GM19240 (cell line): Measurements from ENCODE around the gene M6PR.

Experiments used
- DNase-seq: peaks from one replicate; pipeline ENCODE4 v3.0.0; 2011; ENCODE audit warnings: low spot score; ENCODE audit not compliant: insufficient read length

M6PR gene

DNA sequence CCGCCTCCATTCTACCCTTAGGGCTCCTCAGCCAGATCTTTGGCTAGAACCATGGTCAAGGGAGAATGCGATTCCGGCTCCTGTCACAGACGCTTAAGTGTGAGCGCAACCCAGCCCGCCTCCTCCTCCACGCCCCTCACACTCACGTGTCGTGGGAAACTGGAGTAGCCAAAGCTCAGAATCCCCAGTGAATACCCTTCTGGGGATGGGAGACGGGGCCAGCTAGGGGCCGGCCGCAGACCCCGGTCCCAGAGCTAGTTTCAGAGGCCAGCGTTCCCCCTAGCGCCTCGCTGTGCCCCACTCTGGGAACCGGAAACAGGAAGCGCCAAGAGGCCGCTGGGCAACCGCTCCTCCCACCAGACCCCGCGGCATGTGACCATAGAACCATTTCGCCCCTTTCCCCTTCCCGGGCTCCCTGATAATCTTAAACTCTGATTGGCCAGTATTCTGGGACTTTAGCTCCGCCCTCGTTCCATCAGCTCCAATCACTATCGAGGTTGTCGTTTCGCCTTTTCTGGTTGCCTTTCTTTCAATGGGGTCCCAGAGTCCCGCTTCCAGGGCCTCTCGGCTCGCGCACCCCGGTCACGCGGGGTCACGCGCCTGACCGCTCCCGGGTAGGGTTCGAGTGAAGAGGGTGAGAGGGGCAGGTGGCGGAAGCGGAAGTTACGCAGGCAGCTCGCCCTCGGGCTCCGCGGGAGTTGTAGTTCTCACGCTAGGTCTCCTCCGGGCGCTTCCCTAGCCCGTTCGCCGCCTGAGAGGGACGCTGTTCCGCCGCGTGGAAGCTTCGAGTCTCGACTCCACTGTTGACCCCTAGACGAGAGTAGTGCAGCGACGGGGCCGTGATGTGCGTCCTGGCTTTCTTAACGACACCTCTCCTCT lies at the start of gene M6PR:
Gene M6PR, minus strand, starts transcription at position 304 of the 879 bp plus-strand sequence. CDS start 3,241 bp downstream, outside the sequence.
- peak; percentile 85 for DNase-seq

GRCh38 chr12:8996682-8997405 lies 47.4 kb upstream of the M6PR start:
- DNase-seq = peak; percentile 20

- no peak for DNase-seq
These were observed 45.8 kb upstream of the M6PR start for GRCh38 chr12:8995021-8995775.

- DNase-seq = no peak
These were observed 44.4 kb upstream of the M6PR start for GRCh38 chr12:8993827-8994226.

GRCh38 chr12:8991371-8992345 lies 42.2 kb upstream of the M6PR start:
- no peak for DNase-seq

GRCh38 chr12:8989413-8989812 lies 40.0 kb upstream of the M6PR start, which contains the start of gene KLRG1:
Gene KLRG1, plus strand, starts transcription at chr12:8989546. Its CDS starts 90 bp downstream, at chr12:8989636.
- DNase-seq = no peak

DNA sequence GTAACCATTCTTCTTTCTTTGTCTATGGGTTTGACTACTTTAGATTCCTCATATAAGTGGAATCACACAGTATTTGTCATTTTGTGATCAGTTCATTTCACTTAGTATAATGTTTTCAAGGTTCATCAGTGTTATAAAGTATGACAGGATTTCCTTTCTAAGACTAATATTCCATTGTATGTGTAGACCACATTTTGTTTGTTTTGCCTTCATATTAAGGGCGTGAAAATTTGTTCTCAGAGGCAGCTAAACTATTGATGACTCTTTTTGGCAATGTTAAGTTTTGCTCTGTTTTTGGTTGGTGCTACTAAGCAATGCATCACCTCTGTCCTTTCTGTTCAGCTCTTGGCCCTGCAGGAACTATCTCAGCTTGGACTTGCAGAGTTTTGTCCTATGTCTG lies 38.2 kb upstream of the M6PR start:
- DNase-seq = no peak

GRCh38 chr12:8987163-8987562 lies 37.7 kb upstream of the M6PR start:
- DNase-seq = no peak

- DNase-seq = no peak
These were observed 35.8 kb upstream of the M6PR start for GRCh38 chr12:8985213-8985754.

DNA sequence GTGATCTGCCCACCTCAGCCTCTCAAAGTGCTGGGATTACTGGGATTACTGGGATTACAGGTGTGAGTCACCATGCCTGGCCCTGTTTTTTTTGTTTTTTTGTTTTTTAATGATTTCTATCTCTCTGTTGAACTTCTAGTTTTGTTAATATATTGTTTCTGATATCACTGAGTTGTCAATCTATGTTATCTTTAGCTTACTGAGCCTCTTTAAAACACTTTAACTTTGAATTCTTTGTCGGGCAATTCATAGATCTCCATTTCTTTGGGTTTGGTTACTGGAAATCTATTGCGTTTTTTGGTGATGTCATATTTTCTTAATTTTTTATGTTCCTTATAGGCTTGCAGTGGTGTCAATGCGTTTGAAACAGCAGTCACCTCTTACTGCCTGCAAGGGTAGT lies 30.7 kb upstream of the M6PR start:
- no peak for DNase-seq

GRCh38 chr12:8970432-8970831 lies 21.0 kb upstream of the M6PR start:
- DNase-seq = no peak

DNA sequence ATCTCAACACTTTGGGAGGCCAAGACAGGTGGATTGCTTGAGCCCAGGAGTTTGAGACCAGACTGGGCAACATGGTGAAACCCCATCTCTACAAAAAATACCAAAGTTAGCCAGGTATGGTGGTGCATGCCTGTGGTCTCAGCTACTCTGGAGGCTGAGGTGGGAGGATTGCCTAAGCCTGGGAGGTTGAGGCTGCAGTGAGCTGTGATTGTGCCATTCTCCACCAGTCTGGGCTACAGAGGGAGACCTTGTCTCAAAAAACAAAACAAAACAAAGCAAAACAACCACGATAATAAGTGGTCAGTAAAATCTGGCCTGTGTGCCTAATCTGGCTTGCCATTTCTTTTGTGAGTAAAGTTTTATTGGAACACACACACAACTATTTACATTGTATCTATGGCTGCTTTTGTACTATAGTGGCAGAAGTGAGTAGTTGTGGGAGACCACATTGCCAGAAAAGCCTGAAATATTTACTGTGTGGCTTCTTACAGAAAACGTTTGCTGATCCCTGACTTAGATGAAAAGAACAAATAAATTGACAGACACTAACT lies 20.5 kb upstream of the M6PR start:
- no peak for DNase-seq

- no peak for DNase-seq
These were observed 19.3 kb upstream of the M6PR start for GRCh38 chr12:8968761-8969160.

GRCh38 chr12:8960176-8960575 lies 10.7 kb upstream of the M6PR start:
- DNase-seq = no peak

GRCh38 chr12:8958066-8958465 lies 8.6 kb upstream of the M6PR start:
- DNase-seq = no peak

DNA sequence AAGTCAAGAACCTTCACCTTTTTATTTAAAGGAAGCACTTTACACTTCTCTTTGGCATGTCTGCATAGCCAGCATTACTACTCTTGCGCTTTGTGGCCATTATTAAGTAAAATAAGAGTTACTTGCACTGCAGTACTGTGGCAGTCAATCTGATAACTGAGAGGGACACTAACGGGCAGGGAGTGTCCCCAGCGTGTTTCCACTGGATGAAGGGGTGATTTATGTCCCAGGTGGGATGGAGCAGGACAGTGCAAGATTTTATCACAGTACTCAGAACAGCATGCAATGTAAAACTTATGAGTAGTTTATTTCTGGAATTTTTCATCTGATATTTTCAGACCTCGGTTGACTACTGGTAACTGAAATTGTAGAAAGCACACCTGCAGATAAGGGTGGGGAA lies 8.1 kb upstream of the M6PR start:
- no peak for DNase-seq

GRCh38 chr12:8956772-8957171 lies 7.3 kb upstream of the M6PR start:
- no peak for DNase-seq

- no peak for DNase-seq
These were observed 6.6 kb upstream of the M6PR start for GRCh38 chr12:8956073-8956472.

GRCh38 chr12:8953773-8954402 lies 4.4 kb upstream of the M6PR start:
- no peak for DNase-seq

- DNase-seq = no peak
These were observed 2.3 kb upstream of the M6PR start for GRCh38 chr12:8951744-8952143.
